Right lung (tissue), 5 donors: ENCODE data around the gene DLX4. TPM values are rescaled to one million over a fixed set of nuclear protein-coding genes. Genes with fewer than 3 reads are reported as not detected.
A peak's percentile ranks its signal among the peaks of the same experiment; 100 is the strongest.

Experiments
- DNase-seq, 2 donors: peaks; one replicate each; pipeline ENCODE4 v3.0.0-alpha.2; 2013
- polyA plus RNA-seq, 5 donors: library from polyadenylated mRNA; unstranded; fragments of 120-200 nt; gene quantifications; one replicate each; pipeline versions ENCODE4 v1.2.1 to v1.2.3, GENCODE V29; 2013; ENCODE audit warnings: inconsistent platforms in 1 of 5, low replicate concordance in 1 of 5; ENCODE audit not compliant: insufficient read length in 5 of 5, insufficient read depth in 1 of 5

The DLX4 gene
- polyA plus RNA-seq, 5 donors, result 0.80 to 2.0 (median 1.4) TPM

GRCh38 chr17:49986396-49987289 is 17.7 kb downstream of the DLX4 start:
- DNase-seq, result no peak

- no peak for DNase-seq
Measured at GRCh38 chr17:49987290-49987585, 18.2 kb downstream of the DLX4 start.

GRCh38 chr17:49987681-49988441 is 18.9 kb downstream of the DLX4 start:
- DNase-seq, result no peak

GRCh38 chr17:49989518-49989880 is 20.5 kb downstream of the DLX4 start:
- DNase-seq, result no peak

GRCh38 chr17:49990331-49990730 is 21.3 kb downstream of the DLX4 start:
- no peak for DNase-seq

- no peak for DNase-seq
Measured at GRCh38 chr17:49990921-49991320, 21.9 kb downstream of the DLX4 start.

- no peak for DNase-seq
Measured at GRCh38 chr17:49991409-49991808, 22.4 kb downstream of the DLX4 start.

GRCh38 chr17:49992191-49992932 is 23.4 kb downstream of the DLX4 start:
- no peak for DNase-seq

- no peak for DNase-seq
Measured at GRCh38 chr17:49992933-49993422, 24.0 kb downstream of the DLX4 start.

- no peak for DNase-seq
Measured at GRCh38 chr17:49993423-49994060, 24.6 kb downstream of the DLX4 start.

GRCh38 chr17:49994085-49995054 is 25.4 kb downstream of the DLX4 start:
- no peak for DNase-seq

GRCh38 chr17:49995055-49995738 is 26.2 kb downstream of the DLX4 start, which contains the start of gene DLX3:
Gene DLX3 (minus strand): TSS chr17:49995224. CDS start chr17:49994998, 226 bp downstream.
- peak; percentile 69 to 74 for DNase-seq

GRCh38 chr17:49996121-49996494 is 27.1 kb downstream of the DLX4 start:
- DNase-seq, result no peak

- peak in 1 of 2 donors; percentile 57 for DNase-seq
Measured at GRCh38 chr17:49996495-49997300, 27.7 kb downstream of the DLX4 start.

GRCh38 chr17:49997301-49997650 is 28.3 kb downstream of the DLX4 start:
- no peak for DNase-seq

- DNase-seq, result peak; percentile 71 to 79
Measured at GRCh38 chr17:49997773-49998703, 29.0 kb downstream of the DLX4 start.

GRCh38 chr17:49998836-49999511 is 30.0 kb downstream of the DLX4 start:
- no peak for DNase-seq
